GM19351 (cell line): ENCODE results near the gene TAL1.
"Not testable (repeated sequence)": the region's sequence is repeated elsewhere in the genome, so short reads cannot be mapped to it uniquely, and the experiment has no call there.

Source experiments
- ATAC-seq: cut with Tn5 transposase; IDR thresholded peaks from one replicate; pipeline ENCODE4 v1.9.1; 2021; ENCODE audit warnings: mild to moderate bottlenecking, moderate library complexity; ENCODE audit not compliant: unreplicated experiment

The TAL1 gene

DNA sequence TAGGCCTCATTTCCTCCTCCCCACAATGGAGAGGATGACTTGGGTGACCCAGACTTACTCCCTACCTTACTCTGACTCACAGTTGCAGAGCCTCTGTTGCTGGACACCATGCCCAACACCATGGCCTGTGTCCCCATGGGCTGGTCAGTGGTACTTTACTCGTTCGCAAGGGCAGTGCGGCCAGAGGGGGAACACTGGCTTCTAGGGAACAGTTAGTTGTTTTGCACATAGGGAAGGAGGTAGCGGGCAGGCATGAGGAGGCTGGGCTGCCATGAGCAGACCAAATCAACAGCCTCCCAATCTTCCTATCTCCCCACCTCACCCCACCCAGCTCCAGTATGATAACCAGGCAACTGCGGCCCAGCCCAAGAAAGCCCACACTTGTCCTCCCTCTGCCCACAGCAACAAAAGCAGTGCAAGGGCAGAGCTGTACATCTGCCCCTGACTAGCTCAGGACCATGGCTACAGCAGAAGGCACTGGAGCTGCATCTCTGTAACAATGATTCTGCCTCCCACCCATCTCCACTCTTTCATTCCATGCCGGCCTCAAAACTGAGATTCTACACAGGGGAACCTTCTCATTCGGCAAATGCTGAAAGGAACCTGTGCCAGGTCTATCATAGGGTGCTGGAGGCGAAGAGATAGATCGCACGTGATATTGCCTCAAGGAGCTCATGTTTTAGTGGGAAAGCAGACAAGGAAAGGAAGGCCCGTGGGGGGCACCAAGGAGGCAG lies 18.6 kb downstream of the TAL1 start:
- ATAC-seq = no peak

GRCh38 chr1:47212636-47213229 lies 19.3 kb downstream of the TAL1 start:
- no peak for ATAC-seq

- ATAC-seq = no peak
Measured at GRCh38 chr1:47211796-47212269, 20.2 kb downstream of the TAL1 start.

- no peak for ATAC-seq
Measured at GRCh38 chr1:47210666-47211065, 21.4 kb downstream of the TAL1 start.

DNA sequence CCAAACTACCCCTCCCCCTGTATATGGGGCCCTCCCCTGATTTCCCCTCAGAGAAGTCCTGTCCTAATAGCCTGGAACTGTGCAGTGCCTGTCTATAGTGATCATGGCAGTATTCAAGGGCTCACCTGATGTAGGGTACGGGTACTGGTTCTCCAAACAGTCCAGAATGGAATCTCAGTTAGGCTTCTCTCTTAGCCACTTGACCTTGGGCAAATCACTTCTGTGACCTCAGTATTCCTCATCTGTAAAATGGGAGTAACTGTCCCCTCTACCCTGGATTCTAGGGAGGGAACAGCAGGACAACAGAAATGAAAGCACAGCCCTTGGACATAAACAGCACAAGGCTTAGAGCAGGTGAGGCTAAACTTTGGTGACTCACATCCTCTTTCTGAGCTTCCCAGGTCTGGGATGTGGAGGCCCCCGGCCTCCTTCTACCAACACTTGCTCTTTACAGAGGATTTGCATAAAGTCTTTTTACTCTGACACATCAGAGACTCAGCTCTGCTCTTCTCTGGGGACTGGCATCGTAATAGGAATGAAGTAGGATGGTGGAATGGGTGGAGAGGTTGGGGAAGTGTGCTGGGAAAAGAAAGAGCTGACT lies 22.2 kb downstream of the TAL1 start:
- no peak for ATAC-seq

- no peak for ATAC-seq
Measured at GRCh38 chr1:47209091-47209490, 22.9 kb downstream of the TAL1 start.

DNA sequence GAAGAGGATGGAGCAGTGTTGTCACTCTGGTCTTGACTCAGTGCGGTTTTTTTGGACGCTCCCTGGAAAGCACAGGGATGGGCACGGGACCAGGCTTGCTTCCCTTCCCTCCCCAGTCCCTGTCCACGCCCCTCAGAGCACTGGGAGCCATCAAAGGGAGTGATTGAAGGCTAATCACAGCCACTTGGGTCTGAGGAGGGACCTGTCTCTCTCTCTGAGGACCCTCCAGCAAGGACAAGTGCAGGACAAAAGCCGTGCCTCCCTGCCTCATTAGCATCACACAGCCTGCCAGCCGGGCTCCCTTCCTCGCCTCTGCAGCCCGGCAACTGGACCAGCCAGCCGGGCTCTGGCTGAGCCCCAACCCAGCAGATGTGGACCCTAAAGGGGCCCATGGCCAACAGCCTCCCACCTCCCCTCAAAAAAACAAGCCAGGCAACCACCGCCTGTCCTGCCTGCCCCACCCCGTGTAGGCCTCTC lies 23.6 kb downstream of the TAL1 start:
- no peak for ATAC-seq

DNA sequence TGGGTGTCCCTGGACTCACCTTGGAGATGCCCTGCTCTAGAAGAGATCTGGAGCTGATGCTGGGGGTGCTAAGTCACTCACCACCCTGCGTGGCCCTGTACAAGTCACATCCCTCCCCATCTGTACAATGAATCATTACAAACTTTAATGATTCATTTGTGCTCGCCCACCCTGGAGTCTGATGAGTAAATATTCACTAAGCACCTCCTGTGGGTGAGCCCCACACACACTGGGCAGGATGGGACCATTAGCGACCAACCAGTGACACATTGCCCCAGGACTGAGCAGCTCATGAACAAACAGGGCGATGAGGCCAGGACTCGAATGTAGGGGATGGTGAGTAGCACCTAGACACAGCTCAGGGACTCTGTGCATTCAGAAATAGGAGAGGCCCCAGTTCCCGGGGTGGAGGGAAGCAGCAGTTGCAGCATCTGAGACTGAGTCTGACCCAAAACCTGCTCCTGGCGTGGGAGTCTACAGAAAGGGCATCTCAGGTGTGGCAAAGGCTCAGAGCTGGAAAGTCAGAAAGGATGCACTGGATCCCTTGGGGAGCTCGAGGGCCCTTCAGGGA lies 24.1 kb downstream of the TAL1 start:
- no peak for ATAC-seq

- ATAC-seq = no peak
Measured at GRCh38 chr1:47205918-47206317, 26.1 kb downstream of the TAL1 start.

- not testable (repeated sequence) for ATAC-seq
Measured at GRCh38 chr1:47203504-47203903, 28.5 kb downstream of the TAL1 start.

DNA sequence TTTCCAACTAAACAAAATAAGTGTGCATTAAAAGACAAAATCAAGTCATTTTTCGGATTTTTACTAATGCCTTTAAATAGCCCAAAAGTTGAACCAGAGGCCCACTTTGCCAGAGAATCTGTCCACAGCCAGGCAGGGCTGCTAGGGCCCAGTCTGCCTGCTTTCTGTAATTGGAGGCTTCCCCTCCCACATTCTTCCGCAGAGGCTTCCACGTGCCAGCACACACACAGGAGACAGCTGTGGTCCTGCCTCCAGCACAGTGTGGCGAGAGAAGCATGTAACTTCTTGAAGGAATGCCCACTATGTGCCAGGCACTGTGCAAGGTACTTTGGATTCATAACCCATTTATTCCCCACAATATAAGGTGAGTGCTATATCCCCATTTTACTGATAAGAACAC lies 30.8 kb downstream of the TAL1 start:
- no peak for ATAC-seq

DNA sequence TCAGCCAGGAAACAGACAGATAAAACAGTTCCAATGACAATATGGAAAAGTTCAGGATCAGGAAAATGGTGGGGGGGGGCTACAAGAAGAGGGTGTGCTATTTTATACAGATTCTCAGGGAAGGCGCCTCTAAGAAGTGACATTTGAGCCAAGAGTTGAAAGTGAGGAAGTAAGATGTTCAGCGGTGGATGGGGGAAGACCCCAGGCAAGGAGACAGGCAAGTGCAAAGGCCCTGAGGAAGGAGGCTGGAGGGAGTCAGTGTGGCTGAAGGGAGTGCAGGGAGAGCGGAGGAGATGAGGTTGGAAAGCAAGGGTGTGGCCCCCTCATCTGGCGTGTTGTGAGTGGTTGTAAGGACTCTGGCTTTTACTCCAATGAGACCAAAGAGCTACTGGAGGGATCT lies 33.8 kb downstream of the TAL1 start:
- no peak for ATAC-seq

DNA sequence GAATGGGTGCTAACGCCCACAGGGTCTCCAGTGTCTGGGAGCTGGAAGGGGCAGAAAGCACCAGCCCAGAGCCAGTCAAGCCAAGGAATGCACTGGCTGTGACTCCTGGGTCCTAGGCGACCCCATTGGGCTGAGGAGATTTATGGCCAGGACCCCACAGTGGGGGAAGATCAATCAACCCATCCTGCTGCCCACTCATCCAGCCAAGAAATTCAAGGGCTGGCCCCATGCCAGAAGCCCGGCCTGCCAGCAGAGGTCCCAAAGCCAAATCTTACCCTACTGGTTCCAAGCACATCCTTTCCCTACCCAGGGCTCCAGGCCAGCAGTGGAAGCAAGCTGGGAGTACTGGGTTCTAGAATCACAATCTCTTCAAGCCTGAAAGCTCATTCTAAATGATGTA lies 35.4 kb downstream of the TAL1 start:
- no peak for ATAC-seq

DNA sequence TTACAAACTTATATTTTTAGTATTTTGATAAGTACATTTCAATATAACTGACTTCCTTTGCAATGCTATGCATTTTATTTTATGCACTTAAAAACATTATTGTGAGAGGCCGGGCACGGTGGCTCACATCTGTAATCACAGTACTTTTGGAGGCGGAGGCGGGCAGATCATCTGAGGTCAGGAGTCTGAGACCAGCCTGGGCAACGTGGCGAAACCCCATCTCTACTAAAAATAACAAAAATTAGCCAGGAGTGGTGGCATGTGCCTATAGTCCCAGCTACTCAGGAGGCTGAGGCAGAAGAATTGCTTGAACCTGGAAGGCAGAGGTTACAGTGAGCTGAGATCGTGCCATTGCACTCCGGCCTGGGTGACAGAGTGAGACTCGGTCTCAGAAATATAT lies 36.0 kb downstream of the TAL1 start:
- ATAC-seq = not testable (repeated sequence)

DNA sequence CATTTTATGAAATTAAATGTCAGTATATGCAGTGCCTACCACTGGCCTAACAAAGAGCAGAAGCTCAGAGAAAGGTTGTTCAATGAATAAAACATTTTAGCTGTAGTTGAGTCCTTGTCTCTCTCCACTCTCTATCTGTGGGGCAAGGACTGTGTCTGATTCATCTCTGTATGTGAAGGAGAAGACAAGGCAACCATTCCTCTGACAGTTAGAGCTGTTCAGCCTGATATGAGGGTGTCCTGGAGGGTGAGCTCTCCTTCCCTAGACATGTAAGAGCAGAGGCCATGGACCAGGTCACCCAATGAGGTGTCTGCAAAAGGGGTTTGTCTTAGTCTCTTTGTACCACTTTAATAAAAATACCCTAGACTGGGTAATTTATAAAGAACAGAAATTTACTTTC lies 37.7 kb downstream of the TAL1 start:
- no peak for ATAC-seq

DNA sequence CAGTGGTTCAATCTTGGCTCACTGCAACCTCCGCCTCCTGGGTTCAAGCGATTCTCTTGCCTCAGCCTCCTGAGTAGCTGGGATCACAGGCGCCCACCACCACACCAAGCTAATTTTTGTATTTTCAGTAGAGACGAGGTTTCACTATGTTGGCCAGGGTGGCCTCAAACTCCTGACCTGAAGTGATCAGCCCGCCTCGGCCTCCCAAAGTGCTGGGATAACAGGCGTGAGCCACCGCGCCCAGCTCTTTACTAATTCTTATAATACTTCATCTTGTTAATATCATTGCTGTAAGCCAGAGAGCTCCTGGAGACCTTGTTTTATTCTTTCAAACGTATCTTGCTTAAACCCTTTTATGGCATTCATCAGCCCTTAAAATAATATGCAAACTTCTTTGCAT lies 38.5 kb downstream of the TAL1 start:
- ATAC-seq = not testable (repeated sequence)

- ATAC-seq = peak; percentile 85
Measured at GRCh38 chr1:47192458-47193384, 39.3 kb downstream of the TAL1 start.

DNA sequence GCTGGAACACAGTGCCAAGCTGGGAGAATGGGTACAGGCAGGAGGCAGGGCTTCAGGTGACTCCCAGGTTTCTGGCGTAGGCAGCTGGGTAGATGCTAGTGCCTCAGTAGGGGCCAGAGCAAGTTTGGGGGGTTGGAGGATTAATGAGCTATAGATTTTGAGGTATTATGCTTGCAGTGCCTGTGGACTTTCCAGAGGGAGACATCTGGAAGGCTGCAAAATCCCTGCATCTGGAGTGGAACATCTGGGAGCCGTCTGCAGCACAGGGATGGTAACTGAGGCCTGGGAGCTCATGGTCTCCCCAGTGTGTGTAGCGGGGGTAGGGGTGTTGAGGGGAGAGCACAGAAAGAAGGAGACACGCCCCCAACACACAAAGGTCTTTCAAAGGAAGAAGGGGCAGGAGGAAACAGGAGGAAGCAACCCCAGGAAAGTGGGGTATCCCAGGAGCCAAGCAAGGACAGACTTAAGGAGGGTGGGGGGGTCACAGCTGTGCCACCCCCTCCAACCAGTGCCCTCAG lies 40.0 kb downstream of the TAL1 start:
- ATAC-seq = no peak

DNA sequence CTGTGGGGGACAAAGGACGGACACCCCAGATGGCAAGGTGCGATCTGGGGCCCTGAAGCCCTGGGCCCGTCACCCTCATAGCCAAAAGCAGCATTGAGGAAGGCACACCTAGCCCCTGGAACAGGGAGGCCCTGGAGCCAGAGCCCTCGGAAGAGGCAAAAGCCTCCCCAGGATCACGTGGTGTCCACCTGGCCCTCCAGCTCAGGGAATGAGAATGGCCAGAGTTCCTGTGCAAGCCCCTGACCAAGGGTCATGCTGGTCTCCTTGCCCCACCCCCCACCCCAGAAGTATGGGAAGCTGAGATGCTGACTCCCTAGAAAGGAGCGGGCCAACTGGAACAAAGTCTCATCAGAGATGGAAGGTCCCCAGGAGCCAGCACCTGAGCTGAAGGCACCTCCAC lies 41.2 kb downstream of the TAL1 start:
- ATAC-seq = no peak

- ATAC-seq = no peak
Measured at GRCh38 chr1:47190509-47190855, 41.5 kb downstream of the TAL1 start.
